Sigmoid colon (tissue), 7 donors: ENCODE results near the gene EEFSEC. TPM values are rescaled to one million over a fixed set of nuclear protein-coding genes. Genes with fewer than 3 reads are reported as not detected.

Experiments
- DNase-seq: peaks from one replicate; pipeline ENCODE4 v3.0.0-alpha.2; 2019
- H3K27ac ChIP-seq, 4 donors: fragments of 200-600 bp; sonication (generic); one replicate each; pipeline ENCODE4 v1.5.1; 2016 to 2019; ENCODE audit warnings: mild to moderate bottlenecking in 1 of 4
- H3K27me3 ChIP-seq, 3 donors: fragments of 200-600 bp; sonication (generic); one replicate each; pipeline ENCODE4 v1.5.1; 2019; ENCODE audit warnings: mild to moderate bottlenecking in 1 of 3
- H3K36me3 ChIP-seq, 4 donors: fragments of 200-600 bp; sonication (generic); one replicate each; pipeline ENCODE4 v1.5.1; 2016 to 2019
- H3K4me1 ChIP-seq, 4 donors: fragments of 200-600 bp; sonication (generic); one replicate each; pipeline ENCODE4 v1.5.1; 2017 to 2019
- H3K4me3 ChIP-seq, 4 donors: fragments of 200-600 bp; sonication (generic); one replicate each; pipeline ENCODE4 v1.5.1; 2017 to 2019; ENCODE audit warnings: mild to moderate bottlenecking in 2 of 4, moderate library complexity in 1 of 4
- H3K9me3 ChIP-seq, 4 donors: fragments of 200-600 bp in 3 of 4; sonication (generic) in 3 of 4; one replicate each; pipeline versions ENCODE4 v1.5.1 to v1.6.1; 2013 to 2019
- EP300 ChIP-seq, 4 donors: sonication (generic); formaldehyde crosslinking; IDR thresholded peaks; one replicate each; pipeline ENCODE4 v1.6.1; 2017; ENCODE audit warnings: antibody characterized with exemption in 4 of 4
- POLR2A ChIP-seq, 2 donors: fragments of 450-650 bp; IDR thresholded peaks; one replicate each; pipeline ENCODE4 v1.6.1; 2016; ENCODE audit warnings: antibody characterized with exemption in 2 of 2, mild to moderate bottlenecking in 2 of 2, moderate library complexity in 2 of 2
- POLR2AphosphoS5 ChIP-seq, 4 donors: sonication (generic); formaldehyde crosslinking; IDR thresholded peaks; one replicate each; pipeline ENCODE4 v1.6.1; 2017; ENCODE audit warnings: antibody characterized with exemption in 4 of 4
- WGBS, 2 donors: extraction: QIAGEN DNeasy Blood & Tissue Kit; methylation state at CpG; one replicate each; pipeline ENCODE4 v1.1.7; 2013; 5-methylcytosine and 5-hydroxymethylcytosine counted together
- intact Hi-C: fragments of 100-400 bp; cut with DNase I; formaldehyde crosslinking; loops from one replicate; pipeline ENCODE4 v1.15.1; 2023
- polyA plus RNA-seq, 3 donors: library from polyadenylated mRNA; stranded (reverse); fragments of 200-250 nt; gene quantifications; one replicate each; pipeline ENCODE4 v1.2.3, GENCODE V29; 2013
- total RNA-seq, 4 donors: library from RNA; depleted of rRNA; stranded (reverse); fragments of >200 nt; gene quantifications; one replicate each; pipeline ENCODE4 v1.1.0, GENCODE V29; 2016
- TF ChIP-seq, protein P1 (sequence below), 4 experiments: fragments of 450-650 bp in 3 of 4; fragments of 200-600 bp in 1 of 4; IDR thresholded peaks; one replicate each; pipeline ENCODE4 v1.5.1; 2016 to 2019; ENCODE audit warnings: antibody characterized with exemption in 4 of 4, mild to moderate bottlenecking in 3 of 4, moderate library complexity in 2 of 4
- donor health status: healthy with polysubstance abuse.
- donor health status: Bipolar disorder and iron deficiency.
- donor health status: healthy.

EEFSEC gene
- total and polyA plus RNA-seq, 7 donors: 5.3 to 16.1 (median 12.2) TPM

DNA sequence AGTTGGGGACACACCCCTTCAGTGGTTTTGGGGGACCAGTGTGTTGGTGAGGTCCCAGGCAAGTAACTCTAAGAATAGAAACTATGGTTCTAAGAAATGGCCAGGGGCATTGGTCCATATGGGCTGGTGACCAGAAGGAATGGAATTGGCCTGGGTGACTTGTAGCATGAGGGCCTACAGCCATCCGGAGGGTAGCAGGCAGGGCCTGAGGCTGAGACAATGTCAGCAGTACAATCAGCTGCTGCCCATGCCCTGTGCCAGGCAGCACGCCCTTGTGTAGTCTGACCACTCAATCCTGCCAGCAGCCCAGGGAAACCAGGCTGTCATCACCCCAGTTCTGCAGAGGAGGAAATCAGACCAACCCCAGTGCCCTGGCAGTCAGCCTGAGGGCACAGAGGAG lies 212.9 kb downstream of the EEFSEC start:
- Histone ChIP-seq H3K27me3 (no peaks in the 10 kb centered on the region), H3K9me3 (no peaks in the 10 kb centered on the region), H3K4me1 (peaks cover 0 to 17% (median 4%) of the 10 kb centered on the region in 4 donors), H3K4me3 (no peak overlapping the region), H3K27ac (no peak overlapping the region), H3K36me3 (no peaks in the 10 kb centered on the region)
- intact Hi-C loops: no loop called here
- no peak for DNase-seq
- no peak for TF ChIP-seq POLR2AphosphoS5 (IDR thresholded peaks at IDR 0.05)
- TF ChIP-seq POLR2A (IDR thresholded peaks at IDR 0.05): no peak
- no peak for TF ChIP-seq EP300 (IDR thresholded peaks at IDR 0.05)
- TF ChIP-seq, protein P1, sequence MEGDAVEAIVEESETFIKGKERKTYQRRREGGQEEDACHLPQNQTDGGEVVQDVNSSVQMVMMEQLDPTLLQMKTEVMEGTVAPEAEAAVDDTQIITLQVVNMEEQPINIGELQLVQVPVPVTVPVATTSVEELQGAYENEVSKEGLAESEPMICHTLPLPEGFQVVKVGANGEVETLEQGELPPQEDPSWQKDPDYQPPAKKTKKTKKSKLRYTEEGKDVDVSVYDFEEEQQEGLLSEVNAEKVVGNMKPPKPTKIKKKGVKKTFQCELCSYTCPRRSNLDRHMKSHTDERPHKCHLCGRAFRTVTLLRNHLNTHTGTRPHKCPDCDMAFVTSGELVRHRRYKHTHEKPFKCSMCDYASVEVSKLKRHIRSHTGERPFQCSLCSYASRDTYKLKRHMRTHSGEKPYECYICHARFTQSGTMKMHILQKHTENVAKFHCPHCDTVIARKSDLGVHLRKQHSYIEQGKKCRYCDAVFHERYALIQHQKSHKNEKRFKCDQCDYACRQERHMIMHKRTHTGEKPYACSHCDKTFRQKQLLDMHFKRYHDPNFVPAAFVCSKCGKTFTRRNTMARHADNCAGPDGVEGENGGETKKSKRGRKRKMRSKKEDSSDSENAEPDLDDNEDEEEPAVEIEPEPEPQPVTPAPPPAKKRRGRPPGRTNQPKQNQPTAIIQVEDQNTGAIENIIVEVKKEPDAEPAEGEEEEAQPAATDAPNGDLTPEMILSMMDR (IDR thresholded peaks at IDR 0.05): no peak
- 94 to 95% methylated on average over 2 of the region's 2 CpGs for WGBS, 2 donors

DNA sequence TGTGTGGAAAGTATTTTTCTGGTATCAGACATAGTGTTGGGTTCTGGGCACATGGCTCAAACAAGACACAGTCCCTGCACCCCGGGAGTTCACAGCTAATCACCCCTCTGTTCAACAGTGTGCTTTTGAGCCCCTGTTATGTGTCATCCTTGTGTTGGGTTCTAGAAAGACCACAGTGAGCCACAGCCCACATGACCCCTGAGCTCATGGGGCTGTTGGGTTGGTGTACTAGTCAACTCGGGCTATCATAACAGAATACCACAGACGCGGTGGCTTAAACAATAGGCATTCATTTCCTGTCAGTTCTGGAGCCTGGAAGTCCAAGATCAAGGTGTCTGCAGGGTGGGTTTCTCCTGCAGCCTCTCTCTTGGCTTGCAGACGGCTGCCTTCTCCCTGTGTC lies 213.4 kb downstream of the EEFSEC start:
- Histone ChIP-seq H3K36me3 (no peaks in the 10 kb centered on the region), H3K4me3 (no peak overlapping the region), H3K4me1 (peaks cover 0 to 17% (median 4%) of the 10 kb centered on the region in 4 donors), H3K9me3 (no peaks in the 10 kb centered on the region), H3K27me3 (no peaks in the 10 kb centered on the region), H3K27ac (no peak overlapping the region)
- no peak for DNase-seq
- TF ChIP-seq POLR2AphosphoS5 (IDR thresholded peaks at IDR 0.05) (no peak), POLR2A (IDR thresholded peaks at IDR 0.05) (no peak), EP300 (IDR thresholded peaks at IDR 0.05) (no peak)
- TF ChIP-seq, protein P1 (IDR thresholded peaks at IDR 0.05): no peak
- intact Hi-C loops: no loop called here
- whole genome bisulfite sequencing, 2 donors: 91 to 93% methylated on average over 5 of the region's 5 CpGs

DNA sequence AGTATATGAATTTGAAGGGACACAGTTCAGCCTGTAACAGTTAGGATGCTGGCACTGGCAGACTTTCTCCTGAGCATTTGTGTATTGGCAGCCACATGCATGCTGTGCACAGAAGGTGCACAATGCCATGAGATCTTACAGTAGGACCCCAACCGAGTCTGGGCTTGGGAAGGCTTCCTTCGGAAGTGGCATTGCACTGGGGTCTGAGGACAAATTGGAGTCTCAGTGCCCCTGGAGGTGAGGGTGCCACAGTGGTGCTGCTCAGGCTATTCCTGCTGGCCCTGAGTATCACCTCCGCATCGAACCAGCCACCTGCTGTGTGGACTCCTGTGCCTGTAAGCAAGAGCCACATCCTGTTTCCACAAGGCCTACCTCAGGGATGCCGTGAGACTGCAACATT lies 213.9 kb downstream of the EEFSEC start:
- Histone ChIP-seq H3K27ac (no peak overlapping the region), H3K27me3 (no peaks in the 10 kb centered on the region), H3K9me3 (no peaks in the 10 kb centered on the region), H3K4me3 (no peak overlapping the region), H3K36me3 (no peaks in the 10 kb centered on the region), H3K4me1 (peaks cover 0 to 17% (median 4%) of the 10 kb centered on the region in 4 donors)
- intact Hi-C loops: no loop called here
- 95 to 96% methylated on average over 5 of the region's 5 CpGs for WGBS, 2 donors
- no peak for TF ChIP-seq POLR2AphosphoS5 (IDR thresholded peaks at IDR 0.05)
- no peak for TF ChIP-seq POLR2A (IDR thresholded peaks at IDR 0.05)
- TF ChIP-seq EP300 (IDR thresholded peaks at IDR 0.05): no peak
- TF ChIP-seq, protein P1 (IDR thresholded peaks at IDR 0.05): no peak
- DNase-seq: no peak

DNA sequence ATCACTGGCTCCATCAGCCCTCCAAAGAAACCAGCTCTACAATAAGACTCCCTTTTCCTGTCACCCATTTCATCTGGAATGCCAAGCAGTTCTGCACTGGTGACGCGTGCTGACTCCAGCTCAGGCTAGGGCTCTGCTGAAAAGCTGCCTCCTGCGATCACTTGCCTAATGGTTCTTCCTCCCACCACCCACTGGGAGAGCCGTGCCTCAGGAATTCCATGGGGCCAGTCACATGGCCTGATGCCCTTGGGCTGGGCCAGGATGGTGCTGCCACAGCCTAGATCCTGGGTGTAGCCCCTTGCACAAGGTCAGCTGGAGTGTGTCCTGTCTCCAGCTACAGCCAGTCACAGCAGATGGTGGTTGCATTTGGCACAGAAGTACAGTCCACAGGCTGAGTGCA lies 214.5 kb downstream of the EEFSEC start:
- intact Hi-C loops: no loop called here
- DNase-seq: no peak
- Histone ChIP-seq H3K4me1 (peaks cover 0 to 17% (median 4%) of the 10 kb centered on the region in 4 donors), H3K27ac (no peak overlapping the region), H3K4me3 (no peak overlapping the region), H3K36me3 (no peaks in the 10 kb centered on the region), H3K9me3 (no peaks in the 10 kb centered on the region), H3K27me3 (no peaks in the 10 kb centered on the region)
- WGBS, 2 donors: 95 to 97% methylated on average over 4 of the region's 4 CpGs
- TF ChIP-seq, protein P1 (IDR thresholded peaks at IDR 0.05): no peak
- TF ChIP-seq POLR2AphosphoS5 (IDR thresholded peaks at IDR 0.05): no peak
- no peak for TF ChIP-seq POLR2A (IDR thresholded peaks at IDR 0.05)
- no peak for TF ChIP-seq EP300 (IDR thresholded peaks at IDR 0.05)

DNA sequence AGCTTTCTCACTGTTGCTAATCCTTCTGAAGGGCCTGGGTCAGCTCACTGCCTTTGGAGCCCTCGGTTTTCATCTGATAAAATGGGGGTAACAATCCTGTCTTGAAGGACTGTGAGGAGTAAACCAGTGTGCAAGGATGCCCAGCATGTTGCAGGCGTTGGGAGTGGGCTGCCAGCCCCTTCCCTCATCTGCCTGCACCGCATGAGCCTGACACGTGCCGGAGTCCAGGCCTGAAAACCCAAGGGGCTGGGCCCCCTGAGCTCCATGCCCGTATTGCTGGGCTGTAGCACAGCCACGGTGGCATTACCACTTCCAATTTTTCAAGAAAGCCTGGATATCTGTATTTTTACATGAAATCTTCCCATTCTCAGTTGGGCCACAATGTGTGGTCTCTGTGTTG lies 215.3 kb downstream of the EEFSEC start:
- Histone ChIP-seq H3K4me1 (peaks cover 0 to 17% (median 4%) of the 10 kb centered on the region in 4 donors), H3K27me3 (no peaks in the 10 kb centered on the region), H3K9me3 (no peaks in the 10 kb centered on the region), H3K36me3 (no peaks in the 10 kb centered on the region), H3K4me3 (no peak overlapping the region), H3K27ac (no peak overlapping the region)
- WGBS, 2 donors: 93 to 94% methylated on average over 7 of the region's 7 CpGs
- intact Hi-C loops: no loop called here
- no peak for TF ChIP-seq EP300 (IDR thresholded peaks at IDR 0.05)
- TF ChIP-seq, protein P1 (IDR thresholded peaks at IDR 0.05): no peak
- TF ChIP-seq POLR2AphosphoS5 (IDR thresholded peaks at IDR 0.05): no peak
- TF ChIP-seq POLR2A (IDR thresholded peaks at IDR 0.05): no peak
- DNase-seq: no peak
